ENCODE measurements around the gene PRPF19. TPM values are rescaled to one million over a fixed set of nuclear protein-coding genes. Genes with fewer than 3 reads are reported as not detected.

Gene PRPF19
- total and polyA plus RNA-seq, 2 donors, result 49.2 to 74.9 TPM

GRCh38 chr11:60923326-60923725 lies 16.9 kb upstream of the PRPF19 start:
- Histone ChIP-seq H3K4me3 (ENCODE audit: low read length in 2 of 2) (no peak overlapping the region), H3K9me3 (ENCODE audit: control insufficient read depth in 2 of 2, insufficient read depth in 1 of 2, low read length in 1 of 2) (peaks cover 0 to 7% of the 10 kb centered on the region in 2 donors), H3K27me3 (ENCODE audit: control insufficient read depth in 2 of 2, insufficient read depth in 1 of 2, low read length in 1 of 2) (peaks cover 18 to 50% of the 10 kb centered on the region in 2 donors), H3K27ac (ENCODE audit: low read depth in 1 of 2, low read length in 1 of 2) (no peak overlapping the region), H3K4me1 (ENCODE audit: control insufficient read depth in 2 of 2, insufficient read depth in 2 of 2, low read length in 2 of 2) (peaks cover 7 to 29% of the 10 kb centered on the region in 2 donors), H3K36me3 (ENCODE audit: control insufficient read depth in 2 of 2, insufficient read depth in 2 of 2, low read length in 1 of 2) (peaks cover 41 to 43% of the 10 kb centered on the region in 2 donors)
- DNase-seq (ENCODE audit: low read depth in 6 of 9, low spot score in 9 of 9), result no peak
- 93% methylated on average over 5 of the region's 5 CpGs for WGBS

- Histone ChIP-seq H3K27ac (ENCODE audit: low read depth in 1 of 2, low read length in 1 of 2) (no peak overlapping the region), H3K27me3 (ENCODE audit: control insufficient read depth in 2 of 2, insufficient read depth in 1 of 2, low read length in 1 of 2) (peaks cover 18 to 50% of the 10 kb centered on the region in 2 donors), H3K36me3 (ENCODE audit: control insufficient read depth in 2 of 2, insufficient read depth in 2 of 2, low read length in 1 of 2) (peaks cover 43 to 45% of the 10 kb centered on the region in 2 donors), H3K4me1 (ENCODE audit: control insufficient read depth in 2 of 2, insufficient read depth in 2 of 2, low read length in 2 of 2) (peaks cover 7 to 29% of the 10 kb centered on the region in 2 donors), H3K4me3 (ENCODE audit: low read length in 2 of 2) (no peak overlapping the region), H3K9me3 (ENCODE audit: control insufficient read depth in 2 of 2, insufficient read depth in 1 of 2, low read length in 1 of 2) (peaks cover 0 to 7% of the 10 kb centered on the region in 2 donors)
- 98% methylated on average over 6 of the region's 6 CpGs for WGBS
- DNase-seq (ENCODE audit: low read depth in 6 of 9, low spot score in 9 of 9), result no peak
These were observed 16.5 kb upstream of the PRPF19 start for GRCh38 chr11:60922906-60923305.

- DNase-seq (ENCODE audit: low read depth in 6 of 9, low spot score in 9 of 9), result no peak
- Histone ChIP-seq H3K4me3 (ENCODE audit: low read length in 2 of 2) (no peak overlapping the region), H3K27ac (ENCODE audit: low read depth in 1 of 2, low read length in 1 of 2) (no peak overlapping the region), H3K4me1 (ENCODE audit: control insufficient read depth in 2 of 2, insufficient read depth in 2 of 2, low read length in 2 of 2) (peaks cover 15 to 37% of the 10 kb centered on the region in 2 donors), H3K36me3 (ENCODE audit: control insufficient read depth in 2 of 2, insufficient read depth in 2 of 2, low read length in 1 of 2) (peaks cover 43 to 45% of the 10 kb centered on the region in 2 donors), H3K9me3 (ENCODE audit: control insufficient read depth in 2 of 2, insufficient read depth in 1 of 2, low read length in 1 of 2) (peaks cover 0 to 7% of the 10 kb centered on the region in 2 donors), H3K27me3 (ENCODE audit: control insufficient read depth in 2 of 2, insufficient read depth in 1 of 2, low read length in 1 of 2) (peaks cover 18 to 40% of the 10 kb centered on the region in 2 donors)
- 96% methylated on average over 23 of the region's 23 CpGs for WGBS
These were observed 15.5 kb upstream of the PRPF19 start for GRCh38 chr11:60921777-60922335.

- WGBS, result over 99% methylated on average over 11 of the region's 11 CpGs
- Histone ChIP-seq H3K4me1 (ENCODE audit: control insufficient read depth in 2 of 2, insufficient read depth in 2 of 2, low read length in 2 of 2) (peaks cover 21 to 43% of the 10 kb centered on the region in 2 donors), H3K27me3 (ENCODE audit: control insufficient read depth in 2 of 2, insufficient read depth in 1 of 2, low read length in 1 of 2) (peaks cover 18 to 34% of the 10 kb centered on the region in 2 donors), H3K27ac (ENCODE audit: low read depth in 1 of 2, low read length in 1 of 2) (no peak overlapping the region), H3K36me3 (ENCODE audit: control insufficient read depth in 2 of 2, insufficient read depth in 2 of 2, low read length in 1 of 2) (peaks cover 43 to 45% of the 10 kb centered on the region in 2 donors), H3K9me3 (ENCODE audit: control insufficient read depth in 2 of 2, insufficient read depth in 1 of 2, low read length in 1 of 2) (peaks cover 0 to 7% of the 10 kb centered on the region in 2 donors), H3K4me3 (ENCODE audit: low read length in 2 of 2) (no peak overlapping the region)
- DNase-seq (ENCODE audit: low read depth in 6 of 9, low spot score in 9 of 9), result no peak
These were observed 14.9 kb upstream of the PRPF19 start for GRCh38 chr11:60921259-60921658.

DNA sequence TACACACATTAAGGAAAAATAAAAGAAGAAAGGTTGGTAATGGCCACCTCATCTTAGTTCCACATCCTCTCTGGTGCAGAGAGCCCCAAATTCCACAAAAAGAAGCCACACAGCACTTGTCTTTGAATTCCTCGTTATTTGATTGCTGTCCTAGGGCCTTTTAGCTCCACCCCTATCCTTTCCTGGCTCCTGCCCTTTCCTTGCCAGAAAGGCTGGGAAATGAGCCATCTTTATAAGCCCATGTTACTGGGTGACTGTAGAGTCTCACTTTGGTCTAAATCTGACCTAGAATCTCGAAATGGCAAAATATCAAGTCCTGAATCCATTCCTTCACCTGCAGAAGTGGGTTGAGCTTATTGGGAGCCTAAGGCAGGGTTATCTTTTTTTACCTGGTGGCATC lies 13.6 kb upstream of the PRPF19 start:
- WGBS, result 94% methylated on average over 2 of the region's 2 CpGs
- Histone ChIP-seq H3K27ac (ENCODE audit: low read depth in 1 of 2, low read length in 1 of 2) (no peak overlapping the region), H3K4me1 (ENCODE audit: control insufficient read depth in 2 of 2, insufficient read depth in 2 of 2, low read length in 2 of 2) (peaks cover 27 to 45% of the 10 kb centered on the region in 2 donors), H3K36me3 (ENCODE audit: control insufficient read depth in 2 of 2, insufficient read depth in 2 of 2, low read length in 1 of 2) (peaks cover 43 to 45% of the 10 kb centered on the region in 2 donors), H3K27me3 (ENCODE audit: control insufficient read depth in 2 of 2, insufficient read depth in 1 of 2, low read length in 1 of 2) (peaks cover 13 to 21% of the 10 kb centered on the region in 2 donors), H3K9me3 (ENCODE audit: control insufficient read depth in 2 of 2, insufficient read depth in 1 of 2, low read length in 1 of 2) (peaks cover 0 to 5% of the 10 kb centered on the region in 2 donors), H3K4me3 (ENCODE audit: low read length in 2 of 2) (no peak overlapping the region)
- no peak for DNase-seq (ENCODE audit: low read depth in 6 of 9, low spot score in 9 of 9)

GRCh38 chr11:60919320-60919719 lies 12.9 kb upstream of the PRPF19 start:
- peaks cover 43 to 45% of the 10 kb centered on the region in 2 donors for H3K36me3 ChIP-seq (ENCODE audit: control insufficient read depth in 2 of 2, insufficient read depth in 2 of 2, low read length in 1 of 2)
- H3K9me3 ChIP-seq (ENCODE audit: control insufficient read depth in 2 of 2, insufficient read depth in 1 of 2, low read length in 1 of 2), result no peaks in the 10 kb centered on the region
- H3K27ac ChIP-seq (ENCODE audit: low read depth in 1 of 2, low read length in 1 of 2), result no peak overlapping the region
- H3K4me1 ChIP-seq (ENCODE audit: control insufficient read depth in 2 of 2, insufficient read depth in 2 of 2, low read length in 2 of 2), result peaks cover 23 to 44% of the 10 kb centered on the region in 2 donors
- peaks cover 8 to 15% of the 10 kb centered on the region in 2 donors for H3K27me3 ChIP-seq (ENCODE audit: control insufficient read depth in 2 of 2, insufficient read depth in 1 of 2, low read length in 1 of 2)
- no peak for DNase-seq (ENCODE audit: low read depth in 6 of 9, low spot score in 9 of 9)
- no peak overlapping the region for H3K4me3 ChIP-seq (ENCODE audit: low read length in 2 of 2)
- WGBS, result 97% methylated on average over 1 of the region's 1 CpG

DNA sequence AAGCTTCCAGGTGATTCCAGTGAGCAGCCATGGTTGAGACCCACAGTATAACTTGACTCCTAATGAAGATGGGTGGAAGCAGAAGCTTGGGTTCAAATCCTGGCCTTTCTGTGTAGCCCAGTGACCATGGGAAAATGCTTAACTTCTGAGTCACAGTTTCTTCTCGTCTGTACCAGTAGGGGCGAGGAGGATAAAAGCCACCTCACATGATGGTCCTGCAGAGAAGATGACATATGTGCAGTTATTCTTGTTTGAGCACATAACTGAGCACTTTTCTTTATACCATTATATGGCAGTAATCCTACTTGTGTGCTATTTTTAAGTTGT lies 12.5 kb upstream of the PRPF19 start:
- peaks cover 19 to 40% of the 10 kb centered on the region in 2 donors for H3K4me1 ChIP-seq (ENCODE audit: control insufficient read depth in 2 of 2, insufficient read depth in 2 of 2, low read length in 2 of 2)

GRCh38 chr11:60918251-60918938 lies 12.0 kb upstream of the PRPF19 start:
- H3K4me3 ChIP-seq (ENCODE audit: low read length in 2 of 2), result no peak overlapping the region
- H3K27me3 ChIP-seq (ENCODE audit: control insufficient read depth in 2 of 2, insufficient read depth in 1 of 2, low read length in 1 of 2), result peaks cover 1 to 5% of the 10 kb centered on the region in 2 donors
- peaks cover 40 to 45% of the 10 kb centered on the region in 2 donors for H3K36me3 ChIP-seq (ENCODE audit: control insufficient read depth in 2 of 2, insufficient read depth in 2 of 2, low read length in 1 of 2)
- H3K9me3 ChIP-seq (ENCODE audit: control insufficient read depth in 2 of 2, insufficient read depth in 1 of 2, low read length in 1 of 2), result no peaks in the 10 kb centered on the region
- no peak for DNase-seq (ENCODE audit: low read depth in 6 of 9, low spot score in 9 of 9)
- WGBS, result 97% methylated on average over 4 of the region's 4 CpGs
- peaks cover 20 to 38% of the 10 kb centered on the region in 2 donors for H3K4me1 ChIP-seq (ENCODE audit: control insufficient read depth in 2 of 2, insufficient read depth in 2 of 2, low read length in 2 of 2)
- H3K27ac ChIP-seq (ENCODE audit: low read depth in 1 of 2, low read length in 1 of 2), result no peak overlapping the region

More for the DNA sequence above, 12.5 kb upstream of the PRPF19 start:
- Histone ChIP-seq H3K4me3 (ENCODE audit: low read length in 2 of 2) (no peak overlapping the region), H3K27me3 (ENCODE audit: control insufficient read depth in 2 of 2, insufficient read depth in 1 of 2, low read length in 1 of 2) (peaks cover 6 to 10% of the 10 kb centered on the region in 2 donors), H3K36me3 (ENCODE audit: control insufficient read depth in 2 of 2, insufficient read depth in 2 of 2, low read length in 1 of 2) (peaks cover 43 to 45% of the 10 kb centered on the region in 2 donors), H3K27ac (ENCODE audit: low read depth in 1 of 2, low read length in 1 of 2) (no peak overlapping the region), H3K9me3 (ENCODE audit: control insufficient read depth in 2 of 2, insufficient read depth in 1 of 2, low read length in 1 of 2) (no peaks in the 10 kb centered on the region)
- WGBS, result 94% methylated on average over 2 of the region's 2 CpGs
- no peak for DNase-seq (ENCODE audit: low read depth in 6 of 9, low spot score in 9 of 9)

- Histone ChIP-seq H3K36me3 (ENCODE audit: control insufficient read depth in 2 of 2, insufficient read depth in 2 of 2, low read length in 1 of 2) (peaks cover 28 to 34% of the 10 kb centered on the region in 2 donors), H3K27ac (ENCODE audit: low read depth in 1 of 2, low read length in 1 of 2) (no peak overlapping the region), H3K4me3 (ENCODE audit: low read length in 2 of 2) (no peak overlapping the region), H3K9me3 (ENCODE audit: control insufficient read depth in 2 of 2, insufficient read depth in 1 of 2, low read length in 1 of 2) (no peaks in the 10 kb centered on the region), H3K27me3 (ENCODE audit: control insufficient read depth in 2 of 2, insufficient read depth in 1 of 2, low read length in 1 of 2) (no peaks in the 10 kb centered on the region), H3K4me1 (ENCODE audit: control insufficient read depth in 2 of 2, insufficient read depth in 2 of 2, low read length in 2 of 2) (peaks cover 32 to 50% of the 10 kb centered on the region in 2 donors)
- 91% methylated on average over 1 of the region's 1 CpG for WGBS
- DNase-seq (ENCODE audit: low read depth in 6 of 9, low spot score in 9 of 9), result no peak
These were observed 10.9 kb upstream of the PRPF19 start for GRCh38 chr11:60917267-60917666.

Data from thymus (tissue), 11 donors.